HG03558 (cell line): Measurements from ENCODE around the gene FBXL5.

Source experiments
- ATAC-seq: cut with Tn5 transposase; IDR thresholded peaks from one replicate; pipeline ENCODE4 v1.9.1; 2021; ENCODE audit warnings: moderate number of reproducible peaks; ENCODE audit not compliant: unreplicated experiment; ENCODE audit errors: extremely low read depth

Gene FBXL5

GRCh38 chr4:15568821-15569220 is 86.3 kb downstream of the FBXL5 start:
- no peak for ATAC-seq

- ATAC-seq = no peak
These were observed 91.3 kb downstream of the FBXL5 start for GRCh38 chr4:15563871-15564270.

GRCh38 chr4:15562623-15563022 is 92.5 kb downstream of the FBXL5 start:
- ATAC-seq = no peak

- no peak for ATAC-seq
These were observed 93.0 kb downstream of the FBXL5 start for GRCh38 chr4:15562114-15562513.

DNA sequence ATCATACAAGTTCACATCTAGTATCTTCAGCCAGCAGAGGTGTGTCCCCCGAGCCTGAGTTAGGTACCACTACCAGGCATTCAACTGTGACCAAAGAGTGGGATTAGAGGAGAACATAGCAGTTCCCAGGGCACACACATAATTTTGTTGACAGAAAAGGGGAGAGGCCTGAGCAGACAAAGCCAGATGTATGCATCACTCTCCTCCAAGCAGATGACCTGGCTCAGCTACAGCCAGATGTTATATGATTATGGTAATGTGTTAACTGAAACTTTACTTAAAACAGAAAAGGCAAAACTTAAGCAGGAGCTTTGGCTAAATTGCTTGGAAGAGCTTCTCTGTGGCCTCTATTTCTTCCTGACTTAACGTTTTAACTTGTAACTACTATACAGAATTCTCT is 96.6 kb downstream of the FBXL5 start:
- ATAC-seq = no peak

DNA sequence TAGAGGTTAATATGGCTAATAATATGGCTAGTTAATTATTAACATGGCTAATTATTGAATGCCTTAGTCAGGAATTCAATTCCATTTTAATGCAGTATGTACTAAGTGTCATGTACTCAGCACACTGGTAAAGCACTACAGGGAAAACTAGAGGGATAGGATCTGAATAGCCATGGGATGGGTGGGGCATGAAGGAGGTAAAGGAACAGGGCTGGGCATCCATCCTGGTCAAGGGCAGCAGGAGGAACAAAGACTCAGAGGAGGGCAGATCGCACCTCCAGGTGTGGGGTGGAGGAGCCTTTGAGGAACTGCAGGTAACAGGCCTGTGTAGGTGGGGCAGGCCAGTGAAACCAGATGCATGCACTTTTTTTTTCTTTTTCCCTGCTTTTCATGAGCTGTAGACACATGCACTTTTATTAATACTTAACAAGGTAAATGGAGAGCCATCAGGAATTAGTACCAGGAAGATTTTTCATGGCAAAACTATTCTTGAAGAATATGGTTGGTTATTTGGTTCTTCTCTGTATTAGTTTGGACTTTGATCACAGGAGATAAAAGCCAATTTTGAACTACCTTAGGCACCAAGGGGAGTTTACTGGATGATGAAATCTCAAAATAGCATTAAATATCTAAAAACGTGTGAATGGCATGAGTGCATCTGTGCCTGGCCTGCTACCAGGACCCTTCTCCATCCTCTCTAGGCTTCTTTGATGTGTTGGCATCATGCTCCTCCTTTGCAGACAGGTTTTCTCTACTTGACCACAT is 97.2 kb downstream of the FBXL5 start:
- ATAC-seq = no peak

GRCh38 chr4:15556511-15557092 is 98.6 kb downstream of the FBXL5 start:
- ATAC-seq = no peak
